Islet of Langerhans (tissue), 1 donor: Measurements from ENCODE around the gene PXDN.
"Not testable (repeated sequence)": the region's sequence is repeated elsewhere in the genome, so short reads cannot be mapped to it uniquely, and the experiment has no call there.

Experiments used
- FAIRE-seq: peaks from one replicate; lab custom pipeline; 2011; peaks lifted over from hg19 to GRCh38; lab: Jason Lieb, UNC

PXDN gene, protein sequence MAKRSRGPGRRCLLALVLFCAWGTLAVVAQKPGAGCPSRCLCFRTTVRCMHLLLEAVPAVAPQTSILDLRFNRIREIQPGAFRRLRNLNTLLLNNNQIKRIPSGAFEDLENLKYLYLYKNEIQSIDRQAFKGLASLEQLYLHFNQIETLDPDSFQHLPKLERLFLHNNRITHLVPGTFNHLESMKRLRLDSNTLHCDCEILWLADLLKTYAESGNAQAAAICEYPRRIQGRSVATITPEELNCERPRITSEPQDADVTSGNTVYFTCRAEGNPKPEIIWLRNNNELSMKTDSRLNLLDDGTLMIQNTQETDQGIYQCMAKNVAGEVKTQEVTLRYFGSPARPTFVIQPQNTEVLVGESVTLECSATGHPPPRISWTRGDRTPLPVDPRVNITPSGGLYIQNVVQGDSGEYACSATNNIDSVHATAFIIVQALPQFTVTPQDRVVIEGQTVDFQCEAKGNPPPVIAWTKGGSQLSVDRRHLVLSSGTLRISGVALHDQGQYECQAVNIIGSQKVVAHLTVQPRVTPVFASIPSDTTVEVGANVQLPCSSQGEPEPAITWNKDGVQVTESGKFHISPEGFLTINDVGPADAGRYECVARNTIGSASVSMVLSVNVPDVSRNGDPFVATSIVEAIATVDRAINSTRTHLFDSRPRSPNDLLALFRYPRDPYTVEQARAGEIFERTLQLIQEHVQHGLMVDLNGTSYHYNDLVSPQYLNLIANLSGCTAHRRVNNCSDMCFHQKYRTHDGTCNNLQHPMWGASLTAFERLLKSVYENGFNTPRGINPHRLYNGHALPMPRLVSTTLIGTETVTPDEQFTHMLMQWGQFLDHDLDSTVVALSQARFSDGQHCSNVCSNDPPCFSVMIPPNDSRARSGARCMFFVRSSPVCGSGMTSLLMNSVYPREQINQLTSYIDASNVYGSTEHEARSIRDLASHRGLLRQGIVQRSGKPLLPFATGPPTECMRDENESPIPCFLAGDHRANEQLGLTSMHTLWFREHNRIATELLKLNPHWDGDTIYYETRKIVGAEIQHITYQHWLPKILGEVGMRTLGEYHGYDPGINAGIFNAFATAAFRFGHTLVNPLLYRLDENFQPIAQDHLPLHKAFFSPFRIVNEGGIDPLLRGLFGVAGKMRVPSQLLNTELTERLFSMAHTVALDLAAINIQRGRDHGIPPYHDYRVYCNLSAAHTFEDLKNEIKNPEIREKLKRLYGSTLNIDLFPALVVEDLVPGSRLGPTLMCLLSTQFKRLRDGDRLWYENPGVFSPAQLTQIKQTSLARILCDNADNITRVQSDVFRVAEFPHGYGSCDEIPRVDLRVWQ (N-terminal part only)

DNA sequence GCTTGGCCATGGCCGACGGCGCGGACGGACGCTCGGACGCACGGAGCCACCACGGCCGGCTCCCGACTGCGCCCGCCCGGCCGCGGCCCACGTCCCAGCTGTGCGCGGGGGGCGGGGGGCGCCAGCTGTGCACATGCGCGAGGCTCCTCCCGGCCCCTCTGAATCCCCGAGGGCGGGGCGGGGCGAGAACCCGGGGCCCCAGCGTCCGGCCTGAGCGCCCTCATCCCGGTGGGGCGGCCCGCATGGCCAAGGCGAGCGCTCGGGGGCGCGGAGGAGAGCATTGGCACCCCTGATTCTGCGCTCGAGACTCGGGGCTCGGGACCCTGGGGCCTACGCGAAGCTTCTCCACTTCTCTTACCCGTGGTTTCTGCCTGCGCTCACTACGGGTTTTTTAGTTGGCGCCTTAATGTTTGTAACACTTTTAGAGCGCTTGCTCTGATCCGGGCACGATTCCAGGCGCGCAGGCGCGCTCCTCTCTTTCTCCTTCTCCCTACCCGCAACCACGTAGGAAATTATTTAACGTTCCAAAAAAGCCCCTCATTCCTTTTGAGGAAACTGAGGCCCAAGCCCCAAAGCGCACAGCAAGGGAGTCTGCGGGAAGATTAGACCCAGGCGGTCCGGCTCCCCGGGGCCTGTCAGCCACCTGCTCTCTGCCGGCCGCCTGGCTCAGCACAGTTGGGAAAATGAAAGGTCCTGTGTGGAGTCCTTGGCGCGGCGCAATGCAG lies at the start of gene PXDN:
Gene PXDN, minus strand, starts transcription at position 70 of the 725 bp plus-strand sequence. Its CDS starts 60 bp downstream, at position 10.
- no peak for FAIRE-seq

DNA sequence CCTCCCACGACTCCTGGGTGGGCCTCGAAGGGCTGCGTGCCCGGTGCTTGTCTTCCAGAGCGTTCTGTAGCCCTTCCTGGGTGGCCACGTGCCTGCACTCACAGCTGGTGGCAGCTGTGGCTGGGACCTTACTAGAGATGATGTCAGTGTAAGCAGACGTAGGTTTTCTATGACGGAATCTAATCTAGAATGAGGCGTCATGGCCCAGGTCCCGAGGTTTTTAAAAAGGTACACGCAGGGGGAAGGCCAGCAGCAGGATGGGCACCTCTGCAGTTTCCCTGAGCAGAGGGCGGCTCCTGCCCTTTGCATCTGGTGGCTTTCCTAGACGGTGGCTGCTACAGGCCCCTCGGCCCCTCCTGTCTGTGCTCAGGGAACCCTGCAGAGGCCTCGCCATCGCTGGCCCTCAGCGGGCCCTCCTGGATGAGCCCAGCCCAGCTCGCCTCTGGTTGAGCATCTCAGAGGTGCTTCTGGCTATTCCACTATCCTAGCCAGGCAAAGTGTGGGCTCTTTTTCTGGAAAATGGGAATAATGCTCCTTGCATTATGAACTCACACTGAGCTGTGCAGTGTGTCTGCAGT lies 49.6 kb upstream of the PXDN start:
- FAIRE-seq, result no peak

DNA sequence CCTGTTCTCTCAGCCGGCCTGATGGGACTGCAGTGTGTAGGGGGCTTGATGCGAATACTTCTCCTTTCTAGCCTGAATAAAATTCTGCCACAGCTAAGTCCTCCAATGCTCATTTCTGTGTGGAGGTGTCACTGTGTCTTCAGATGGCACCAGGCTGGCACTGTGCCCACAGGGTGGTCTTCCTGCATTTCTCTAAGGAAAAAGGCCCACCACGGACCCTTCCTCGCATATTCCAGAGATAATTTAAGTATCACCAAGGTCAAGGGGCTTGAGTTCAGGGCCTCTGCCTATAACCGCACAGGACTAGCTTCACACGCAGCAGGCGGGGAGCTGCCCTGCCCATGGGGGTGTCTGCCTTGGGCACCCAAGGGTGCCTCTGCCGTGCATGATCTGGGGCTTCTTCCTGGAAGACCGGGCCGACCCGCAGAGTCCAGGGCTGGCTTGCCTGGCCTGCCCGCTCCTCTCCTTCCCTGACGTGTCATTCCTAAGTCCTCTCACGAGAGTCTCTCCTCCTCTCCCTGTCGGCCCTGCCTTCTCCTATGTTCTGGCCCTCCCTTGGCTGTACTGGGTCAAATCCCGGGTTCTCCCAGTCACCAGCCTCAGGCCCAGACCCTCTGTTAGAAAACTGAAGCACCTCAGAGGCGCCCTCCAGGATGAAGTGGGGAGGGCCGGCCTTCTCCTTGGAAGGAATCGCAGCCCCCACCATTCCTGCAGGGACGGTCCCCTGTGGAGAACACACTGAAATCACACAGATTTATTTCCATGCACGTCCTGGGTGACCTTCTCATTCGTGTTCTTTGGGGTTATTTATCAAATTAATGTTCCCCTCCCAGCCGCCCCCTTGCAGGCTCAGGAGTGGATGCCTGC lies 48.9 kb upstream of the PXDN start:
- FAIRE-seq, result no peak

DNA sequence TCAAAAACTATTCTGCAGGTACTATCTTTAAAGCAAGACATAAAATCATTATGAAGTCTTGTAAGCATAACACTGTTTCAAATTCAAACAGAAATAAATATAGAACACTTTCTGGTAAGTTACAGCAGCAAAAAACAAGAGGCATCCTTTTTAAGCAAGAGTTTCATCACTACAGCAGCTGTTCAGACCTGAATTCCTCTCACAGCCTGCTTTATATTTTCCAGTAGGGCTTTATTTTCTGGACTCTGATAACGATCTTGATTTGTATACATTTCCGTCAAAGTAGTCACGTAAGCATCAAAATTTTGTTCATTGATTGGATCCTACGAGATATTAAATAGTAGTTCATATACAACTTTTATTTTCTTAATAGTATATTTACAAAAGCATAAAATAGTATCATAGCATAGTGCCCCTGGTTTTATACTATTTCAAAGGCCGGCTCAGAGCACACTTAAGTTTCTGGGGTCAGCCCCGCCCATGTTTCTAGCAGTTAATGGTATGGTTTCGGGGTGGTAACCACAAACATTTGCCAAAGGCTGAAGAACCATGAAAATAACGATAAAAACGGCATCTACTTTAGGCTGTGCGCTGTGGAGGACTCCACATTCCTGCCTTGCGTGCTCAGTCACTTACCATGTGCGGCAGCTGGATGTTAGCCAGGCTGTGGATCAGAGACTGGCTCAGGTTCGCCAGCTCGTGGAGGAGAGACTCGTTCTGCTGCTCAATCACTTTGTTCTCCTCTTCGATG lies 47.5 kb upstream of the PXDN start:
- no peak for FAIRE-seq

DNA sequence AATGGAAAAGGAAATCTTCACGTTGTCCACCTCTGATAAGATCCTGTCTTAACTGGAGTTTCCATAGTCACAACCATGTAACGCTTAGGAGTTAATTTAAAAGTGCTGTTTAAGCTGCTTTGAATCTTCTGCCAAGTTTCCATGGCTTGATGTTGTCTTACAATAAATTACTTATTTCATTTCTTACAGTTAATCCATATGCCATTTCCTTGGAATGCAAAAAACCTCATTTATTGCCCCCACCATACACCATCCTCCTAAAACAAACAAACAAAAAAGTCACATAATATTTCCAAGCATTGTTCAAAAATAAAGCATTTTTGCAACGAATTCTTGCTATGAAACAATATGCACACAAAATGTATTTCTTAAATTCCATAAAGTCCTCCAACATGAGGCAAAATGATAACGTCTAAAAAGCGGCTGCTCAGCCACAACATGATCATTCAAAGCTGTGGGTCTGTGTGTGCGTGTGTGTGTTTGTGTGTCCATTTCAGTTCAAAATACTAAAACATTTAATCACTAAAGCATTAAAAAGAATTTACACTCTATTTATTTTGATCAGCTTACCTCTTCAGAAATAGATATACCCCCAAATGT lies 46.8 kb upstream of the PXDN start:
- peak; percentile 41 for FAIRE-seq

DNA sequence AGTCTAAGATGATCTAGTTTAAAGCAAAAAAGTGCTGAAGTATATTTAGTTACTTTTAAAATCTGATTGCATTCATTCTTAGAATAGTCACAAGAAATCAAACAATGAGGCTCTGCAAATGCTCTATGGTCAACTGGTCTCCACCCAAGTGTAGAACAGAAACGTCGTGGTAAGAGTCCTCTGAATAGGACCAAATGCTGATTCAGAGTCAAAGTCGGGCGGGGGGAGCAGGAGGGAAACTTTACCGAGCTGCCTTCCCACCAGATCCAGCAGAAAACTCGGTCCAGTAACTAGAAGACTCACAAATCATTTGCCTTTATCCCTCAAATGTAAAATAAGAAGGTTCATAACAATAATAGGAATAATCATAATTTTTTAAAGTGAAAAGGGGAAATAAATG lies 46.2 kb upstream of the PXDN start:
- FAIRE-seq, result no peak

DNA sequence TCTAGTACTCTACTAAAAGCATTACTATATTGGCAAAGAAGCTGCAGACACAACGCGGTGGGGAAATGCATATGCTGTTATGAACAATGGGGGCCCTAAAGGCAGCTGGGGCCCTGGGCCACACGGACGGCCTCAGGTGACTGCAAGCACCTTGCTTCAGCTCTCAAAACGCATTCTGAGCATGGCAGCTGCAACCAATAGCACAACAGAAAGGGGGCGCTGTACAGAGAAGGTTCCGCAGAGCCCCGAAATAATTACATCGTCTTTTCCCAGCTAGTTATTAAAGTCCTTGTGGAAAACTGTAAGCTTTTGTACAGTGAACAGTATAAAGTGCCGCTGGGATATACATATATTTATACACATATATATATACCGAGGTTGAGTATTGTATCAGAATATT lies 45.3 kb upstream of the PXDN start:
- no peak for FAIRE-seq

DNA sequence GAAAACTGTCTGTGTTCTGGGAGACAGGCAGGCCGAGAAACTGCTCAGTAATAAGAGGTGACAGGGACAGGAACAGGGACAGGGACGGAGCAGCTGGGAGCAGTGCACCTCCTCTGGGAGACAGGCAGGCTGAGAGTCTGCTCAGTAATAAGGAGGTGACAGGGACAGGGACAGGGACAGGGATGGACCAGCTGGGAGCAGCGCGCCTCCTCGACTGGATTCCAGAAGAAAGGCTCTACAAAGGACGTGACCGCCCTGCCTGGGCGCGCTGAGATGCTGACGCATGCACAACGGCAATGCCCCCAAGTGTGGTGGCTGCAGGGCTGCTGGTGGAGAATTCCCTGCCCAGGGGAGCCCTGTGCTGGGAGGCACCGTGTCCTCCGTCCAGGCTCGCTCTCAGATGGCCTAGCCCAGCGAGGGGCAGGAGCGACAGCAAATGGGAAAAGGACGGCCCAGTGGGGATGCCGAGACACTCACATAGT lies 44.2 kb upstream of the PXDN start:
- no peak for FAIRE-seq

DNA sequence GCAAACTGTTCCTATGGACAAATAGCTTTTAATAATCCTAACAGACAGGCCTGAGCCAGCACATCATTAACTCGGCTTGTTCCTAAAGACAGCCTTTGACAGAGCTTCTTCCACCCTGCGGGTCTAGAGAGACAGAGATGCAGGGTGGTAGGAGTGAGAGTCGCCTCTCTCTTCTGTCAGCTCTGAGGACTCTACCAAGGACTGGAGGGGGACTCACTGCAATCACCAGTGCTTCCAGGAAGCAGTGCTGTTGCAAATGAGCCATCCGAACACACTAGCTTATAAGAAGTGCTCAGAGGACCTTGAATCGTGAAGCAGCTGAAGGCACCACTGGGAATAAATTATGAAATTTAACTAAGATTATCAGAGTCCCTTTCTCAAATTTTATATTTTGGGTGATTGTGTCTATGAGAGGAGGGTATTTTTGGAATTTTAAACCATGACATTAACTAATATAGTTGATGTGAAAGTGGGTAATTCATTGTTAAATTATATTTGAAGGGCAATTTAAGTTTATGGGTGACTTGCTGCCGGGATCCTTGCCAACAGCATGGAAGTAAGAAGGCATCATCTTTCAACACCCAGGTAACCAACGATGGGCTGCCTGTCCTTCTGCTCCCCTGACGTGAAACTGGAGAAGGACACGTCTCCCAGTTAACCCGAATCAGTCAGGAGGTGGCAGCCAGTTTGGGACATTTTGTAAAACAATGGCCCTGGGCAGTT lies 43.6 kb upstream of the PXDN start:
- peak; percentile 93 for FAIRE-seq

DNA sequence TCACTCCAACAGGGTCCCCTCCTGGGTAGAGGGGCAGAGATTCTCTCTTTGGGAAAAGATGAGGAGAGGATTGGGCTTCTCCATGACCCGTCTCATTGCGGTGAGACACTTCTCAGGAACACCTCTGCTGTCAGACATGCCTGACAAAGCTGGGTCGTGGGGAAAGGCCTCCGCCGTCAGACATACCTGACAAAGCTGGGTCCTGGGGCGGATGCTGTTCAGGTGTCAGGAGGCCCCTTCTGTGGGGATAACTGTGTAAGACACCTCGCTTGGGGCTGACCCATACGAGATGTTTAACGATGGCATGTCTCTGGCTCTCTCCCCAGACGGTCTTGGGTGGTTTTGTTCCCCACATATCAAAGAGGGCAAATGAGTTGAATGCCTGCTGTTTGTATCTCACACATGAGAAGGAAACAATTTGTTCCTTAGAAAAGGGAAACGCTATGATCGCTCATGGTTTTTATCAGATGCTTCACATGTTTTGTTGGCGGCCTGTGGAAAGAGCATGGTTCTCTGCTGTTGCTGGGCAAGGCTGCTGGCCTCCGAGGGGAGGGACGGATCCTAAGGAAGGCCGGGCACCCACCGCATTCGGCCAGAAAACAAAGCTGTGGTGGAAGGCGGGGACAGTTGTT lies 40.8 kb upstream of the PXDN start:
- FAIRE-seq, result no peak

DNA sequence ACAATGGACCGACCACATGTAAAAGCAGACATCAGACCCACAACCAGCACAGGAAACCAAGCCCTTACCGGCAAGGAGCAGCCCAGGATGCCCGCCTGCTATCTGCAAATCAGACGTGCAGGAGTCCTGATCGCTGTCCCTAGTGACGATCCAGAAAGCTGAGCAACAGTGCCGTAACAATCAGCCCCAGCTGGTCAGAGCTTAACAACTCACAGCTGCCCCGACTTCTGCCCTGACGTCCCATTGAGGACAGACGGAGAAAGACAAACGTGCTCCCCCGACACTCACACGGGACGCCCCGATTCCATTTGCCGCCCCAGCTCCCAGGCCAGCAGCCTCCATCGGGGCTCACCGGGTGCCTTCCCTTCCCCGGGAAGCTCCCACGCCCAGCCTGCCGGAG lies 39.8 kb upstream of the PXDN start:
- no peak for FAIRE-seq

DNA sequence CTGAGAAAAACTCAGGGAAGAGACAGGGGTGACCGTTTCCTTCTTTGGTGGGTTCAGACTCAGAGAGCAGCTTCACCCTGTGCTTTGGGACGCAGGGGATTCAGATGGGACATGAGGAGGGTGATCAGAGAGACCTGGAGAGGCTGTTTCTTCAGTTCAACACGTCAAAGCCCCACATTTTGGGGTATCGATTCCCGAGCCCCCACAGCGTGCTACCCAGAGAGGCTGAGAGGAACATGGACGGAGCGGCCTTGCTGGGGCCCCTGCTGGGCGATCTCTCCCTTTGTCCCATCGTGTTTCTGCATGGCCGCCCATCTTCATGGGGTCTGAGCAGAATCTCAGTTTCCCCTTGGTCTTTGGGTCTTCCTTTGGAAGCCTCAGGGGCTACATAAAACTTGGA lies 38.2 kb upstream of the PXDN start:
- FAIRE-seq, result no peak

DNA sequence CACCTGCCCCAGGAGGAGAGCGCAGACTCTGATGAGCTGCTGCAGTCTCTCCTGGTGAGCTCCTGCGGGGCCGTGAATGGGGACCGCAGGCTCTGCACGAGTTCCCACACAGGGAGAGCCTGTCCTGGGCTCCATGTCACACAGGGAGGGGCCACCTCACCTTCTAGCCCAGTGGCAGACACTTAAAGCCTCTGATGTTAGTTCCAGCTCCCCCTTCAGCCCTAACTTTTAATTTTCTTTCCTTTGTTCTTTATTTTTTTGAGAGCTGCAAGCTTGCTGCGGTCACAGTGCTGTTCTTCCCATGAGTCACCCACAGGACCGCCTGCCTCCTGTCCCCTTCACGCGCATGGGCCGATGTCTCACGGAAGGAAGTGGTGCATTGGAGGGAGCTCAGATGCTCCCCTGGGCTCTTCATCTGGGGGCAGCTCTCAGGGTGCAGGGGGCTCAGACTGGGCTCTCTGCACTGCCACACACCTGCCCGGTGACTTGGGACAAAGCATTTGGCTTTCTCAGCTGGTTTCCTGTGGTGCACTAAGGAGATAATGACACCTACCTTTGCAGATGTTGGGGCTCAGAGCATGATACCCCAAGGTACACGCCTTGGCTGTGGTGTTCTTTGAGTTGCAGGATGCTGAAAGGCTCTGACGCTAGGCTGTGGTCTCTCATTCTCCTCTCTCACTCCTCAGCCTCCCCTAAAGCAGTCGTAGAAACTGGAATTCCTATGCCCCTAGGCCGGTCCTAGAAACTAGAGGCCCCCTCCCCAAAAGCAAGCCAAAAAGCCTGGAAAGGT lies 37.2 kb upstream of the PXDN start:
- no peak for FAIRE-seq

DNA sequence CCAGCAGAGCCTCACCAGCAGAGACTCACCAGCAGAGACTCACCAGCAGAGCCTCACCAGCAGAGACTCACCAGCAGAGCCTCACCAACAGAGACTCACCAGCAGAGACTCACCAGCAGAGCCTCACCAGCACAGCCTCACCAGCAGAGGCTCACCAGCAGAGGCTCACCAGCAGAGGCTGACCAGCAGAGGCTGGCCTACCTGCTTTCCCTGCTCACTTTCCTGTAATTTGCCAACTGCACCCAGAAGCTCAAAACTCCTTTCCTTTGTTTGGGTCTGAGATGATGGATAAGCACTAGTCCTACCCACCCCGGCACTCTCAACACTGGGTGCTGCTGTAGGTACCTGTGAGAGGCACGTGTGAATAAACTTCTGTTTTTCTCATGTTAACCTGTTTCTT lies 36.4 kb upstream of the PXDN start:
- FAIRE-seq, result no peak

DNA sequence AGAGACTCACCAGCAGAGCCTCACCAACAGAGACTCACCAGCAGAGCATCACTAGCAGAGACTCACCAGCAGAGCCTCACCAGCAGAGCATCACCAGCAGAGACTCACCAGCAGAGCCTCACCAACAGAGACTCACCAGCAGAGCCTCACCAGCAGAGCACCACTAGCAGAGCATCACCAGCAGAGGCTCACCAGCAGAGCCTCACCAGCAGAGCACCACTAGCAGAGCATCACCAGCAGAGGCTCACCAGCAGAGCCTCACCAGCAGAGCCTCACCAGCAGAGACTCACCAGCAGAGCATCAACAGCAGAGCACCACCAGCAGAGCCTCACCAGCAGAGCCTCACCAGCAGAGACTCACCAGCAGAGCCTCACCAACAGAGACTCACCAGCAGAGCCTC lies 35.7 kb upstream of the PXDN start:
- FAIRE-seq, result not testable (repeated sequence)

DNA sequence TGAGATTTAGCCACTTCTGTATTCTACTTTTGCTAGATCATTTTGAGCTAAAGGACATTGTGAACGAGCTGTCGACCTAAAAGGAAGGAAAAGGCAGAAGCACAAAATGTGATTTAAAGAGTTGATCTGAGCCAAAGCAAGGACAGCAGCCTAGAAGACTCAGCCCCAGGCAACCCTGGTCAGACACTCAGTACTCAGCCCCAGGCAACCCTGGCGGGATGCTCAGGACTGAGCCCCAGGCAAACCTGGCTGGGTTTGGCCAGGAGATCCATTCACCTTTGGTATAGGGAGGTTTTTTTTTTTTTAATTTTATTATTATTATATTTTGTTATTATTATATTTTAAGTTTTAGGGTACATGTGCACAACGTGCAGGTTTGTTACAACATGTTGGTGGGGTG lies 34.3 kb upstream of the PXDN start:
- FAIRE-seq, result no peak

DNA sequence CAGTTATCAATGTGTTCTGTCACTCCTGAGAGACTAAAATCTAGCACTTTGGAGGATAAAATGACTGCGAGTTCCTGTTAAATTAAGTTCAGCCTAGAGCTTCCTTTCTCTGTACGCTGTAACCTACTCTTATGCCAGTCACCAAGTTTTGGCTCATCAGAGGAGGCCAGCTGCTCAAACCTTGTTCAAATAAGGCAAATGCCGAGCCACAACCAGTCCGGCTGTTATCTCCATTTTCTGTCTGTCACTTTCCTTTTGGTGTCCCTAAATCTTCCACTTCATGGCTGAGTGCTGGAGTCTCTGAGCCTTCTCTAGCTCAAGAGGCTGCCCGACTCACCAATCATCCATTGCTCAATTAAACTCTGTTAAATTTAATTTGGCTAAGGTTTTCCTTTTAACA lies 33.5 kb upstream of the PXDN start:
- no peak for FAIRE-seq
